ENCODE data around the gene NDUFA11. TPM values are rescaled to one million over a fixed set of nuclear protein-coding genes. Genes with fewer than 3 reads are reported as not detected.

The NDUFA11 gene
- total RNA-seq, 2 experiments from 2014 or later = 207 to 233 TPM

GRCh38 chr19:5927441-5927821, 23.8 kb upstream of the NDUFA11 start:
- CTCF ChIA-PET = interaction anchor here (1.4 kb wide), 1 partner anchor 23 kb away, joined by 3 read pairs; no protein-coding TSS in a partner anchor
- Mint-ChIP-seq H3K27ac (no peak overlapping the region), H3K27me3 (no peaks in the 10 kb centered on the region), H3K36me3 (ENCODE audit: low read depth) (peaks cover 44% of the 10 kb centered on the region), H3K4me1 (no peaks in the 10 kb centered on the region), H3K9me3 (no peaks in the 10 kb centered on the region), H3K4me3 (no peak overlapping the region)
- DNase-seq = no peak
- POLR2A ChIA-PET = no interaction called here

DNA sequence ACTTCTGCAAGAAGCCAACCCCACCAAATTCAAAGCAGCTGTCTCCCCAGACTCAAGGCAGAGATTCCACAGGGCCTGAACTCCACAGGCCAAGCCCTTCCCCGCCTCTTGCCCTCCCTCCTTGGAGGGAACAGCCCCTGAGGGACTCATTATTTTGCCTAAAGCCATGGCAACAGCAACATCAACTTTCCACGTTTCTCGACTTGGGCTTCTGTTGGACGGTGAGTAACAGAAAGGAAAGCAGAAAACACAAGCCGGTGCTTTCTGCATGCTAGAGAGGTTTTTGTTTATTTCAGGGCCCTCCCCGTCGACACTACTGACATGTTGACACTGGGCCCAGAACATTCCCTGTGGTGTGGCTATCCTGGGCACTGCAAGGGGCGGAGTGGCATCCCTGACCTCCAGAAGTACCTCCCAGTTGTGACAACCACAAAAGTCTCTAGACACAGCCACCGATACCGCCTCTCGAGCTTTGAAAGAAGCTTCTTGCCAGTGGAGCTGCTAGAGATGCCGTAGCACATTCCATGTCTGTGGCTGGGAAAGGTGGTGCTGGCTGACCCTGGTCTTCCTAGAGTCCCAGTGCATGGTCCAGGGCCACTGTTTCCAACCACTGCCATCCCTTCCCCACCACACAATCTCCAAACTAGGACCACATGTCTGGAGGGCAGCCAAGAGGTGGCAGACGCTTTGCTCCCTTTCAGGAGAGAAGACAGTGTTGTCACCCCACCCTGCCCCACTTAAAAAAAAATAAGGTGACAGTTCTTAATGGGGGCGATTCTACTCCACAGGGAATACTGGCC, 23.3 kb upstream of the NDUFA11 start:
- ChIA-PET POLR2A (no interaction called here), CTCF (no interaction called here)
- Mint-ChIP-seq H3K27ac (no peak overlapping the region), H3K36me3 (ENCODE audit: low read depth) (peaks cover 44% of the 10 kb centered on the region), H3K27me3 (no peaks in the 10 kb centered on the region), H3K4me3 (no peak overlapping the region), H3K4me1 (no peaks in the 10 kb centered on the region), H3K9me3 (no peaks in the 10 kb centered on the region)
- DNase-seq = no peak

DNA sequence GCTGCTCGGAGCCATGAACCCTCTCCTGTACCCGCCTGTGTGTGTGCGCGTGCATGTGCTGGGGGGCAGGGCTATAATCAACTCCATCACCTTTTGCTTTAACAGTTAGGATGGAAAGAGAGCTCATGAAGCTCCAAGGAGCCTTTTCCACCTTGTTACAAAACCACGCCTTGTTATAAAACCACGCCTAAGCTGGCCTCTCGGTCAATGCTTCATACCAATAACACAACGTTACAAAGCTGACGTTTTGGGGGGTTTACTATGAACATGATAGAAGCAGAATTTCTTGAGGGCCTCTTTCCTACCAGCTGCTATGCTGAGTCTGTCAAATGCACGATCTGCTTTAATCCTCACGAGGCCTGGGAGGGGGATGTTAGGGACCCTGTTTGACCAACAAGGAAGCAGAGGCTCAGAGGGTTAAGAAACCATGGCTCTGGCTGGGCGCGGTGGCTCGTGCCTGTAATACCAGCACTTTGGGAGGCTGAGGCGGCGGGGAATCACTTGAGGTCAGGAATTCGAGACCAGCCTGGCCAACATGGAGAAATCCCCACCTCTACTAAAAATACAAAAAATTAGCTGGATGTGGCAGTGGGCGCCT, 22.3 kb upstream of the NDUFA11 start:
- ChIA-PET POLR2A (no interaction called here), CTCF (interaction anchor here (1.0 kb wide), 1 partner anchor 31 kb away, joined by 3 read pairs; no protein-coding TSS in a partner anchor)
- Mint-ChIP-seq H3K4me1 (no peaks in the 10 kb centered on the region), H3K36me3 (ENCODE audit: low read depth) (peaks cover 42% of the 10 kb centered on the region), H3K27me3 (no peaks in the 10 kb centered on the region), H3K9me3 (no peaks in the 10 kb centered on the region), H3K27ac (no peak overlapping the region), H3K4me3 (no peak overlapping the region)
- DNase-seq = no peak

DNA sequence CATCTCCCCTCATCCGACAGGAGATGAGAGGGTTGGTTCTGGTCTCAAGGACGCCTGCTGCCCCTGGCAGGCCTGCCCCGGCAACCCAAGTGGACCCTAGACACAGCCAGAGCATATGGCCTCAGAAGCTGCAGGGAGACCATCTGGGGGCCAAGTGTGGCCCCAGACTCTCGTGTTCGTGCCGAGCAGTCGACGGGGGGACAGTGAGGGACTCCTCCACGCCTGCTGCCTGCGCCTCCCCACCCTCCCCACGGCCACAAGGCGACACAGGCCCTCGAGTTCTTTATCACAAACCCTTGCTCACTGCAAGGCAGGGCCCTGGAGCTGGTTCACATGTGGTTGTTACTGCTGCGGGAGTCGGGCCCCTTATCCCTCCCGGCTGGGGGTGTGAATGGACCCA, 19.8 kb upstream of the NDUFA11 start:
- CTCF ChIA-PET = no interaction called here
- Mint-ChIP-seq H3K27ac (no peak overlapping the region), H3K4me3 (no peak overlapping the region), H3K27me3 (no peaks in the 10 kb centered on the region), H3K4me1 (no peaks in the 10 kb centered on the region), H3K36me3 (ENCODE audit: low read depth) (peaks cover 33% of the 10 kb centered on the region), H3K9me3 (no peaks in the 10 kb centered on the region)
- POLR2A ChIA-PET = no interaction called here
- no peak for DNase-seq

- CTCF ChIA-PET = no interaction called here
- POLR2A ChIA-PET = no interaction called here
- Mint-ChIP-seq H3K4me1 (no peaks in the 10 kb centered on the region), H3K27me3 (no peaks in the 10 kb centered on the region), H3K4me3 (no peak overlapping the region), H3K27ac (peak overlapping the region; percentile 60), H3K9me3 (no peaks in the 10 kb centered on the region), H3K36me3 (ENCODE audit: low read depth) (peaks cover 29% of the 10 kb centered on the region)
- no peak for DNase-seq
Measured at GRCh38 chr19:5922161-5922545, 18.6 kb upstream of the NDUFA11 start.

- no peak overlapping the region for H3K4me3 Mint-ChIP-seq
- H3K4me1 Mint-ChIP-seq = no peaks in the 10 kb centered on the region
- POLR2A ChIA-PET = no interaction called here
- peak overlapping the region; percentile 60 for H3K27ac Mint-ChIP-seq
- no peak for DNase-seq
- CTCF ChIA-PET = no interaction called here
- H3K27me3 Mint-ChIP-seq = no peaks in the 10 kb centered on the region
- H3K36me3 Mint-ChIP-seq (ENCODE audit: low read depth) = peaks cover 29% of the 10 kb centered on the region
- no peaks in the 10 kb centered on the region for H3K9me3 Mint-ChIP-seq
Measured at GRCh38 chr19:5921516-5922160, 18.0 kb upstream of the NDUFA11 start.

DNA sequence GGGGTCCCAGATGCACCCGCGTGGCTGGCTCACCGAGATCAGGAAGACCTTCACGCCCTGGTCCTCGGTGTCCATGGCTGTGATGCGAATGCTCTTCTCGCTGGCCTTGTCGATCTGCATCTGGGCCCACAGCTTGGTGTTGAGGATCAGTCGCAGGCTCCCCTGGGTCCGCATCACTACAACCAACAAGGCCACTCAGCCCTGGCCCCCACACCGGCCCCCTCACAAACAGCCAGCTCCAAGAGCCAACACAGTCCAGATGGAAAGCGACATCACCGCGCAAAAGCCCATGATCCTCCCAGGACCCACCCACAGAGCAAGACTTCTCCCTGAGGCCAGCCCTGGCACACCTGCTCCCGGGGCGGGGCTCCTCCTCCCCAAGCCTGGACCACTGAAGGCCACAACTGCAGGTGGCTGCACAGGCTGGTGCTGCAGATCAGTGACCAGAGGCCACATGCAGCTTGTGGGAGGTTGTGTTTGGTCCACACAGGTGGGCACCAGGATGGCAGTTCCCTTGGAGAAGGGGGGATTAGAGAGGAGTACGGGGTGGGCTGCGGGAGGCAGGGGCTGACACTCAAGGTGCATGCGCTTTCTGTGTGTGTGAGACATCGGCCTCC, 15.0 kb upstream of the NDUFA11 start:
- H3K27ac Mint-ChIP-seq = no peak overlapping the region
- H3K4me3 Mint-ChIP-seq = no peak overlapping the region
- H3K36me3 Mint-ChIP-seq (ENCODE audit: low read depth) = peaks cover 21% of the 10 kb centered on the region
- H3K27me3 Mint-ChIP-seq = no peaks in the 10 kb centered on the region
- ChIA-PET CTCF (no interaction called here), POLR2A (no interaction called here)
- no peaks in the 10 kb centered on the region for H3K9me3 Mint-ChIP-seq
- no peak for DNase-seq
- no peaks in the 10 kb centered on the region for H3K4me1 Mint-ChIP-seq

- no peak for DNase-seq
- Mint-ChIP-seq H3K4me1 (no peaks in the 10 kb centered on the region), H3K27ac (no peak overlapping the region), H3K36me3 (ENCODE audit: low read depth) (peaks cover 16% of the 10 kb centered on the region), H3K9me3 (no peaks in the 10 kb centered on the region), H3K27me3 (no peaks in the 10 kb centered on the region), H3K4me3 (no peak overlapping the region)
- POLR2A ChIA-PET = no interaction called here
- CTCF ChIA-PET = no interaction called here
Measured at GRCh38 chr19:5917431-5918107, 14.0 kb upstream of the NDUFA11 start.

DNA sequence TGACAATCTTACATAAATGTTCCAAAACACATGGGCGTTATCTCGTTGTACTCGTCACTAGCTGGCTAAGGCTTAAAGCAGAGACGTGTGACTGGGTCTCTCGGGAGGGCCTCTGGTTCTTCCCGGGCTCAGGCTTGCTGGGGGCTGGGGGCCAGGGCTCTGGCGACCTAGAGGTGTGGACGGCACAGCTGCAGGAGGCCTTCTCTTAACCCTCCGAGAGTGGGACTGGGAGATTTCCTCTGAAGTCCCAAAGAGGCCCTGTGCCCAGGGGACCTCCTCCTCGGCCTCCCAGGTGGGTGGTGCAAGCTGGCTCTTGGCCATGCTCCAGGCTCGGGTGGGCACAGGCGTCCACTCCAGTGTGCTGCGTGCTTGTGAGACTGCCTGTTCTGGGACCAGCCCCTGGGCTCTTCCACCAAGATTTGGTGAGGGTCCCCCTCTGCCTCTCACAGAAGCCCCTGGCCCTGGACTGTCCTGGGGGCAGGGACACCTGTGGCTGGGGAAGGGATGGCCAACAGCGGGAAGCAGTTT, 12.7 kb upstream of the NDUFA11 start:
- no peak for DNase-seq
- POLR2A ChIA-PET = no interaction called here
- Mint-ChIP-seq H3K4me1 (no peaks in the 10 kb centered on the region), H3K27ac (no peak overlapping the region), H3K4me3 (no peak overlapping the region), H3K36me3 (ENCODE audit: low read depth) (peaks cover 12% of the 10 kb centered on the region), H3K27me3 (no peaks in the 10 kb centered on the region), H3K9me3 (no peaks in the 10 kb centered on the region)
- CTCF ChIA-PET = no interaction called here

DNA sequence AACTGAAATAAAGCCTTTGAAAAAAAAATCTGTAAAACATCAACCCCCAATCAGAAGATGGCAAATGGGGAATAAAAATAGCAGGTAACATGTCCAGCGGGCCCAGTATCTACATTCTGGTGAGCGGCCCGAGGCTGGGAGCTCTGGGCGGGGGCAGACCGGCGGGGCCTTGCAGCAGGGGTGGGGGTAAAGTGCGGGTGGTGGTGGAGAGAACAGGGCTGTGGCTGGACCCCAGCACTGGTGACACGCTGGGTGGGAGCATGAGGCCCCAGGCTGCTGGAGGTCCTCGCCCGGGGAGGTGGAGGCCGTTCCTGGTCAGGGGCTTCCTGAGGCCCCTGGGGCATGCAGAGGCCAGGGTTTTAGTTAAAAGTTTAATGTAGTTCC, 12.2 kb upstream of the NDUFA11 start:
- no peaks in the 10 kb centered on the region for H3K4me1 Mint-ChIP-seq
- CTCF ChIA-PET = no interaction called here
- H3K36me3 Mint-ChIP-seq (ENCODE audit: low read depth) = peaks cover 12% of the 10 kb centered on the region
- POLR2A ChIA-PET = no interaction called here
- no peaks in the 10 kb centered on the region for H3K9me3 Mint-ChIP-seq
- no peak for DNase-seq
- no peaks in the 10 kb centered on the region for H3K27me3 Mint-ChIP-seq
- H3K27ac Mint-ChIP-seq = no peak overlapping the region
- H3K4me3 Mint-ChIP-seq = no peak overlapping the region

DNA sequence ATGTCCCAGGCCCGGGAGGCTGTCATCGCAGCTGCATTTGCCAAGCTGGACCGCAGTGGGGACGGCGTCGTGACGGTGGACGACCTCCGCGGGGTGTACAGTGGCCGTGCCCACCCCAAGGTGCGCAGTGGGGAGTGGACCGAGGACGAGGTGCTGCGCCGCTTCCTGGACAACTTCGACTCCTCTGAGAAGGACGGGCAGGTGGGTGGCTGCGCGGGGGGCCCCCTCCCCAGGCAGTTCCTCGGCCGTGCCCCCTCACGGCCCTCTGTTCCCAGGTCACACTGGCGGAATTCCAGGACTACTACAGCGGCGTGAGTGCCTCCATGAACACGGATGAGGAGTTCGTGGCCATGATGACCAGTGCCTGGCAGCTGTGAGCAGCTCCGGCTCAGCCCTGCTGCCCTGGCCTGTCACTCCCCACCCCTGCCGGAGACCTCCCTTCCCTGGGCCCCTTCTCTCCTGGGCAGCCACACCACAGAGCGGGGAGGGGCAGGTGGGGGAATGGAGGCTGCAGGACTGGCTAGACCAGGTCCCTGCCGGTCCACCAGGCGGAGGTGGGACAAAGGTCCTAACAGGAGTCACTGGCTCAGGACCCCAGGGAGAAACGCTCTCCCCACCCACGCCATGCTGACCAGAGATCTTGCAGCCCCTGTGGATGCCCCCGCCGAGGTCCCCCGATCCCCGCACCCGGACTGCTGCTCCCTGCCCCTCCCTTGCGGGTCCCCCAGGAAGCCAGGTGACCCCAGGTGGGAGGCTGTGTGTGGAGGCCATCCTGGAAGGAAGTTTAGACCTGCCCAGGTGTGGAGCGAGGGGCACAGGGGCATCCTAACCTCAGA, 11.6 kb upstream of the NDUFA11 start:
- no peaks in the 10 kb centered on the region for H3K27me3 Mint-ChIP-seq
- ChIA-PET POLR2A (no interaction called here), CTCF (no interaction called here)
- no peak for DNase-seq
- H3K9me3 Mint-ChIP-seq = no peaks in the 10 kb centered on the region
- no peak overlapping the region for H3K4me3 Mint-ChIP-seq
- peaks cover 12% of the 10 kb centered on the region for H3K36me3 Mint-ChIP-seq (ENCODE audit: low read depth)
- no peak overlapping the region for H3K27ac Mint-ChIP-seq
- H3K4me1 Mint-ChIP-seq = no peaks in the 10 kb centered on the region

GRCh38 chr19:5914358-5914774, 10.8 kb upstream of the NDUFA11 start:
- POLR2A ChIA-PET = no interaction called here
- Mint-ChIP-seq H3K27ac (no peak overlapping the region), H3K36me3 (ENCODE audit: low read depth) (peaks cover 13% of the 10 kb centered on the region), H3K27me3 (no peaks in the 10 kb centered on the region), H3K9me3 (no peaks in the 10 kb centered on the region), H3K4me3 (no peak overlapping the region), H3K4me1 (no peaks in the 10 kb centered on the region)
- CTCF ChIA-PET = no interaction called here
- DNase-seq = no peak
